K562 treated with DMSO at 1 percent for 4 hours (cell line): Measurements from ENCODE around the gene SLC9B1. TPM values are rescaled to one million over a fixed set of nuclear protein-coding genes. Genes with fewer than 3 reads are reported as not detected.

Experiments used
- total RNA-seq: library from RNA; unstranded; fragments of 300-600 nt; gene quantifications from 2 replicates; pipeline ENCODE4 v1.2.3, GENCODE V29; 2022; ENCODE audit not compliant: insufficient read depth

Gene SLC9B1, protein sequence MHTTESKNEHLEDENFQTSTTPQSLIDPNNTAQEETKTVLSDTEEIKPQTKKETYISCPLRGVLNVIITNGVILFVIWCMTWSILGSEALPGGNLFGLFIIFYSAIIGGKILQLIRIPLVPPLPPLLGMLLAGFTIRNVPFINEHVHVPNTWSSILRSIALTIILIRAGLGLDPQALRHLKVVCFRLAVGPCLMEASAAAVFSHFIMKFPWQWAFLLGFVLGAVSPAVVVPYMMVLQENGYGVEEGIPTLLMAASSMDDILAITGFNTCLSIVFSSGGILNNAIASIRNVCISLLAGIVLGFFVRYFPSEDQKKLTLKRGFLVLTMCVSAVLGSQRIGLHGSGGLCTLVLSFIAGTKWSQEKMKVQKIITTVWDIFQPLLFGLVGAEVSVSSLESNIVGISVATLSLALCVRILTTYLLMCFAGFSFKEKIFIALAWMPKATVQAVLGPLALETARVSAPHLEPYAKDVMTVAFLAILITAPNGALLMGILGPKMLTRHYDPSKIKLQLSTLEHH
- total RNA-seq: not detected in 2 replicates

DNA sequence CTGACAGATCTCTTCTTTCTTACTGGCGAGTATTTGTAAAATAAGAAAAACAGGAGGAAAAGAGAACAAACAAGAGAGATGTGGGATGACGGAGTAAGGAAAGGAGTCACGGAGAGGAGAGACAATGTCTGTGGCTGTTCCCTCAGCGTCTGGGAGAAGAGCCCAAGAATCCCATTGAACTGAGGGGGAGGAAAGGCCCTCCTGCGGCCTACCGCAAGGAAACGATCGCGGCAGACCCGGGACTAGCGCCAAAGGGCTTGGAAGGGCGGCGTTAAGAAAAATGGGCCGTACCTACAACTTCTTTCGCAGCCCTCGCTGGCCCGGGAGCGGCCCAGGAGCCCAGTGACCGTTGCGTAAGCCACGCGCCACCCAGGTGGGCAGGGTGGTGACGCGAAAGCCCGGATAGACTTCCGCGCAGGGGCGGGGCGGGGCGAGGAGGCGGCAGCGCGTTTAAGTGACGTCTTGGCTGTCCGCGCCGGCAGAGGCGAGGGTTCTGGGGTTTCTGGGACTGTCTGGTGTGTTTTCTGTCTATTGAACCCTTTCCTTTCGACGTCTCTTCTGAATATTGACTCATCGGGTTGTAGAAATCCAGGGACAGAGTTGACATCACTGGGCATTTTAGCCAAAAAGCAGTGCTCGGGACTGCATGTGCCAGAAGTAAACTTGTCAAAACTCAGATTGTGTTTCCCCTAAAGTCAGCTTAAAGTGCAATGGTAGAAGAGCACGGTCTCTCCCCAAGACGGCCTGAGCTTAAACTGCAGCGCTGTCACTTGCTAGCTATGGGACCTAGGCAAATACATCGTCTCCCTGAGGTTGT lies at the start of gene SLC9B1:
TSS of gene SLC9B1 (minus strand) at position 398 of the 817 bp plus-strand sequence. CDS start 27,994 bp downstream, outside the sequence.

DNA sequence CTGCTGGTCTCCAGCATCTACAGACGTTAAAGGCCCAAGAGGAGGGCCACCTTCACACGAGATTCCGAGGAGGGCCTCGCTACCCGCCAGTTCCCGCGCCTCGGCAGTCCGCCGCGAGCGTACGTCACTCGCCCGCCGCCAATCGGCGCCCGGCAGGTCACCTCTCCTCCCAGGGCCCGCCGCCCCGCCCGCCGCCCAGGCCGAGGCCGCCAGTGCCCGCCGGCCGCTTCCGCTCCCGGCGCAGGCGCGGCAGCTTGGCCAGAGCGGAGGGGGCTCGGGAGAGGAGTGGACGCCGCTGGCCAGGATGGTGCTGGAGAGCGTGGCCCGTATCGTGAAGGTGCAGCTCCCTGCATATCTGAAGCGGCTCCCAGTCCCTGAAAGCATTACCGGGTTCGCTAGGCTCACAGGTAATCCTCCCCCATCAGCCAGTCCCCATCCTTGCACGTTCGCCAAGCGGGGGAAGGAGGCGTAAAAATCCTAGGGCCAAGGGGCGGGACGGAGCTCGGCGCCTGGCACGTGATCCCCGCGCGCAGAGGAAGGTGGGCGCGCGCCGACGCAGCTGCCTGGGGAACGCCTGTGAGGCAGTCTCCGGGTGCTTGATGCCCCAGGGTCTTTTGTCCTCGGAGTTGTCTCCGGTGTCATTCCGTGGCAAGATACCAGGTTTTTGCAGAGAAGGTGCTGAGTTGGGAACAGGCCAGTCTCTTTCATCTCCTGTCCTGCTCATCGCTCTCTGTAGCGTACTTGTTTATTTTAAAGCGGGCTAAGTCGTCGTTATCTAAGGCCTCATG lies 150.5 kb downstream of the SLC9B1 start, which contains the start of gene CISD2:
TSS of gene CISD2 (plus strand) at position 212 of the 788 bp plus-strand sequence. CDS start at position 305, 93 bp downstream.

Other genes starting within 250 kb of the SLC9B1 start
- 141 and 152 TPM in 2 replicates for gene UBE2D3, start 192.2 kb downstream of the SLC9B1 start, total RNA-seq
- gene CISD2, start 150.7 kb downstream of the SLC9B1 start, total RNA-seq: 38.1 and 38.3 TPM in 2 replicates
- gene SLC9B2, start 57.1 kb upstream of the SLC9B1 start, total RNA-seq: 4.3 and 6.6 TPM in 2 replicates
- 7.3 and 12.8 TPM in 2 replicates for gene BDH2, start 80.1 kb upstream of the SLC9B1 start, total RNA-seq
- 9.5 and 21.4 TPM in 2 replicates for gene CENPE, start 178.6 kb upstream of the SLC9B1 start, total RNA-seq